Measurements from ENCODE around the gene PVALEF. TPM values are rescaled to one million over a fixed set of nuclear protein-coding genes. Genes with fewer than 3 reads are reported as not detected.

Gene PVALEF
- total RNA-seq, 1 donor from 2014 or later, result not detected

GRCh38 chr17:81138083-81138482 is 27.2 kb upstream of the PVALEF start:
- H3K4me1 Mint-ChIP-seq (ENCODE audit: low read depth), result no peaks in the 10 kb centered on the region
- H3K9me3 Mint-ChIP-seq (ENCODE audit: low read depth), result no peaks in the 10 kb centered on the region
- no peak overlapping the region for H3K27ac Mint-ChIP-seq (ENCODE audit: unreplicated experiment)
- TF ChIP-seq CTCF (IDR thresholded peaks at IDR 0.05), result no peak
- no peaks in the 10 kb centered on the region for H3K36me3 Mint-ChIP-seq (ENCODE audit: low read depth)
- no peak overlapping the region for H3K4me3 Mint-ChIP-seq (ENCODE audit: unreplicated experiment)
- peaks cover 4% of the 10 kb centered on the region for H3K27me3 Mint-ChIP-seq (ENCODE audit: low read depth)
- DNase-seq (ENCODE audit: low spot score), result no peak

- H3K9me3 Mint-ChIP-seq (ENCODE audit: low read depth), result no peaks in the 10 kb centered on the region
- no peak for DNase-seq (ENCODE audit: low spot score)
- no peaks in the 10 kb centered on the region for H3K4me1 Mint-ChIP-seq (ENCODE audit: low read depth)
- no peaks in the 10 kb centered on the region for H3K36me3 Mint-ChIP-seq (ENCODE audit: low read depth)
- TF ChIP-seq CTCF (IDR thresholded peaks at IDR 0.05), result no peak
- H3K27ac Mint-ChIP-seq (ENCODE audit: unreplicated experiment), result no peak overlapping the region
- peaks cover 4% of the 10 kb centered on the region for H3K27me3 Mint-ChIP-seq (ENCODE audit: low read depth)
- no peak overlapping the region for H3K4me3 Mint-ChIP-seq (ENCODE audit: unreplicated experiment)
Measured at GRCh38 chr17:81138500-81138899, 26.8 kb upstream of the PVALEF start.

GRCh38 chr17:81139428-81139827 is 25.9 kb upstream of the PVALEF start:
- Mint-ChIP-seq H3K27me3 (ENCODE audit: low read depth) (peaks cover 4% of the 10 kb centered on the region), H3K36me3 (ENCODE audit: low read depth) (no peaks in the 10 kb centered on the region), H3K27ac (ENCODE audit: unreplicated experiment) (no peak overlapping the region), H3K9me3 (ENCODE audit: low read depth) (no peaks in the 10 kb centered on the region), H3K4me3 (ENCODE audit: unreplicated experiment) (no peak overlapping the region), H3K4me1 (ENCODE audit: low read depth) (no peaks in the 10 kb centered on the region)
- no peak for DNase-seq (ENCODE audit: low spot score)
- TF ChIP-seq CTCF (IDR thresholded peaks at IDR 0.05), result no peak

- no peak overlapping the region for H3K27ac Mint-ChIP-seq (ENCODE audit: unreplicated experiment)
- no peak for TF ChIP-seq CTCF (IDR thresholded peaks at IDR 0.05)
Measured at GRCh38 chr17:81140018-81140417, 25.3 kb upstream of the PVALEF start.

GRCh38 chr17:81140695-81141094 is 24.6 kb upstream of the PVALEF start:
- no peaks in the 10 kb centered on the region for H3K27me3 Mint-ChIP-seq (ENCODE audit: low read depth)
- no peaks in the 10 kb centered on the region for H3K9me3 Mint-ChIP-seq (ENCODE audit: low read depth)
- no peak for TF ChIP-seq CTCF (IDR thresholded peaks at IDR 0.05)
- no peak overlapping the region for H3K27ac Mint-ChIP-seq (ENCODE audit: unreplicated experiment)
- no peak overlapping the region for H3K4me3 Mint-ChIP-seq (ENCODE audit: unreplicated experiment)
- H3K36me3 Mint-ChIP-seq (ENCODE audit: low read depth), result no peaks in the 10 kb centered on the region
- no peak for DNase-seq (ENCODE audit: low spot score)
- H3K4me1 Mint-ChIP-seq (ENCODE audit: low read depth), result no peaks in the 10 kb centered on the region

More at GRCh38 chr17:81140018-81140417, 25.3 kb upstream of the PVALEF start:
- Mint-ChIP-seq H3K36me3 (ENCODE audit: low read depth) (no peaks in the 10 kb centered on the region), H3K4me3 (ENCODE audit: unreplicated experiment) (no peak overlapping the region), H3K9me3 (ENCODE audit: low read depth) (no peaks in the 10 kb centered on the region), H3K4me1 (ENCODE audit: low read depth) (no peaks in the 10 kb centered on the region), H3K27me3 (ENCODE audit: low read depth) (peaks cover 4% of the 10 kb centered on the region)
- no peak for DNase-seq (ENCODE audit: low spot score)

All from chondrocyte (in vitro differentiated cells).